Subcutaneous abdominal adipose tissue (tissue), 5 donors: ENCODE measurements around the gene CMSS1.

Experiments
- H3K27ac ChIP-seq: one replicate; pipeline ENCODE4 v1.7.0; 2013; ENCODE audit warnings: low read depth, mild to moderate bottlenecking, inconsistent platforms, low read length, moderate library complexity
- H3K27me3 ChIP-seq, 5 donors: one replicate each; pipeline ENCODE4 v1.7.0; 2013; ENCODE audit warnings: low read length in 5 of 5, inconsistent platforms in 1 of 5; ENCODE audit not compliant: control insufficient read depth in 5 of 5, insufficient read depth in 4 of 5
- H3K36me3 ChIP-seq, 5 donors: one replicate each; pipeline ENCODE4 v1.7.0; 2013; ENCODE audit warnings: low read length in 5 of 5; ENCODE audit not compliant: control insufficient read depth in 5 of 5, insufficient read depth in 5 of 5
- H3K4me1 ChIP-seq, 5 donors: one replicate each; pipeline ENCODE4 v1.7.0; 2013; ENCODE audit warnings: low read length in 5 of 5, mild to moderate bottlenecking in 3 of 5, moderate library complexity in 1 of 5; ENCODE audit not compliant: control insufficient read depth in 5 of 5, insufficient read depth in 5 of 5
- H3K4me3 ChIP-seq, 5 donors: one replicate each; pipeline ENCODE4 v1.7.0; 2013; ENCODE audit warnings: low read length in 5 of 5, low read depth in 1 of 5
- H3K9ac ChIP-seq, 5 donors: one replicate each; pipeline ENCODE4 v1.7.0; 2013; ENCODE audit warnings: low read length in 5 of 5, mild to moderate bottlenecking in 4 of 5, moderate library complexity in 3 of 5
- H3K9me3 ChIP-seq, 5 donors: one replicate each; pipeline ENCODE4 v1.7.0; 2013; ENCODE audit warnings: low read length in 5 of 5; ENCODE audit not compliant: control insufficient read depth in 5 of 5
- donor health status: healthy.
- donor health status: healthy.
- donor health status: healthy.
- donor health status: healthy.
- donor health status: healthy.

The CMSS1 gene

DNA sequence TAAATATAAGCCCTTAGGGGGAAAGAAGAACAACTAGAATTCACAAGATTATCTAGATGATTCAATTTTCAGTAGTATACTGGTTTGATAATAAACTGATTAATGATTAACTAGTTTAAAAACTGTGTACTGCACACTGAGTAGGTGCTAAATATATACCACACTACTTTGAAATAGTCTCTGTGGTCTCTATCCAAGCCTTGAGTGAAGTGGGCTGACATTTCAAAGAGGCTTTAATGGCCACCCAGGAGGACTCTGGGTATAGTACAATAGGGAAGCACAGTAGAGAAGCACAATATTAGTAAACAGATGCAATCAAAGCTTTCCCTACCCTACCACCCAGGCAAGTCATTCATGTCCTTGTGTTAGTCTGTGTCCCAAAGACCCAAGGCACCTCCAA is 249.9 kb downstream of the CMSS1 start:
- H3K9me3 ChIP-seq = no peaks in the 10 kb centered on the region
- H3K4me1 ChIP-seq = peaks cover 0 to 20% (median 16%) of the 10 kb centered on the region in 5 donors
- no peak overlapping the region for H3K4me3 ChIP-seq
- no peaks in the 10 kb centered on the region for H3K36me3 ChIP-seq
- H3K27ac ChIP-seq = no peak overlapping the region
- H3K27me3 ChIP-seq = no peaks in the 10 kb centered on the region
- no peak overlapping the region for H3K9ac ChIP-seq

DNA sequence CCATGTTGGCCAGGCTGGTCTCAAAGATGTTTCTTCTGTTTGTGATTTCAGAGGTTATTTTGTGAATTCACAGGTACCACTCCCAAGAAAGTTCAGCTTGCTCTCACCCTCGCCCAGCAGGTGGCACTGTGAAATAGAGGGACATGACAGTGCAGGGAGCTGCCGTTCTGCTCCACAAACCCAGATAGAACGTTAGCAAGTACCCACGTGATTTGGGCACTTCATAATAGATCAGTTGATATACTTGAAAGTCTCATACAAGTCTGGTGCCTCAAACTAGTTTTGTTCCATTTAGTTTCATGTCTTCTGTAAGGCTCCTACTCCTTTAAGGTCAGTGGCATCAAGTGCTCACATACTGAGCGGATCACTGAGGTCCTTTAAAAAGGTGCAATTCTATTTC is 251.2 kb downstream of the CMSS1 start:
- Histone ChIP-seq H3K27me3 (no peaks in the 10 kb centered on the region), H3K4me3 (peak overlapping the region in 1 of 5 donors; percentile 36), H3K9me3 (no peaks in the 10 kb centered on the region), H3K9ac (no peak overlapping the region), H3K36me3 (no peaks in the 10 kb centered on the region), H3K4me1 (peaks cover 0 to 32% (median 28%) of the 10 kb centered on the region in 5 donors), H3K27ac (peak overlapping the region; percentile 27)

DNA sequence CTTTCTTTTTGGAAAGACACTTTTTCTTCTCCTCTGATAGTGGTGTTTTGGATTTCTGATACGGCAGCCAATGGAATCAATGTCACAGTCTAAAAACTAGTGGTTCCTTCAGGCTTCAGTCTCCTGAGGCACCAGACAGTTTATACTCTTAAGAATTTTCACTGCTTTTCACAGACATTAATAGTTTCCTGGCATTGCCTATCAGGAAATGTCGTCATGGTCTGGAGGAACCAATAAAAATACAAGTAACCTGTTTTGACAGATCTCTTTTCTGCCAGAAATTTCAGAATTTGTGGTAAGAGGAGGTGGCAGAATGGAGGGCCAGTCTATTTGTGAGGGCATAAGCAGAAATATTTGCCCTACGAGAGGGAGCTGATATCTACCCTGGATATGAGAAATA is 251.8 kb downstream of the CMSS1 start:
- H3K9ac ChIP-seq = no peak overlapping the region
- H3K36me3 ChIP-seq = no peaks in the 10 kb centered on the region
- no peaks in the 10 kb centered on the region for H3K9me3 ChIP-seq
- peak overlapping the region; percentile 27 for H3K27ac ChIP-seq
- H3K27me3 ChIP-seq = no peaks in the 10 kb centered on the region
- peaks cover 0 to 36% (median 33%) of the 10 kb centered on the region in 5 donors for H3K4me1 ChIP-seq
- H3K4me3 ChIP-seq = peak overlapping the region in 1 of 5 donors; percentile 36

DNA sequence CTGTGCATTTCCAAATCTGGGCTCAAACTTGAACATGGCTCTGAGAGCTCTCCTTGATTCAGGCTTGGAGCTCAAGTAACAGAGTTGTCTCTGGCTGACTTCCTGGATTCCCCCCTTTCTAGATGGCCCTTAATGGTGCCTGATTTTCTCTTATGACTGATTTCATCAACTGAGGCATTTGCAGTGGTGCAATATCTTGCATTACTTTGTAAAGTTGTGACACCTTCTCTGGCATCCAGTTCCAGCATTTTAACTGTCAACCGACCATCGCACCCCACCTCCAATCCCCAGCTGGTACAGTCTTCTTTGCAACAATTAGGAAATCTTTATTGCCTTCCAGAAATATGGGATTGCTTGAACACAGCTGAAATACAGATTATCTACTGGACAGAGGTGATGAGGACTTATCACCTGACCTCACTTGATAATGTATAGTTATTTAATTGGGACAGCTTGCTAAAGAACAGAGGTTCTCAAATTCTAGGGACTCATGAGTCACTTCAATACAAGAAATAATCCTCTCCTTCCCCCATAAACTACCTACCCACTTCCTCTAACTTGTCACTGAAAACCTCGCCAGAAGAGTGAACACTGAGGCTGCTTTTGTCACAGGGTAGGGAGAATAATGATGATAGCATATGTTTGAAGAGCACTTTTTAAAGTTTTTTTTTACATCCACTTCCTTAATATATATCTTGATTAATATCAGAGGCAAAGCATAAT is 254.8 kb downstream of the CMSS1 start:
- H3K27me3 ChIP-seq = no peaks in the 10 kb centered on the region
- H3K4me1 ChIP-seq = peaks cover 0 to 58% (median 48%) of the 10 kb centered on the region in 5 donors
- no peak overlapping the region for H3K9ac ChIP-seq
- H3K4me3 ChIP-seq = peak overlapping the region in 1 of 5 donors; percentile 8
- H3K27ac ChIP-seq = peak overlapping the region; percentile 76
- no peaks in the 10 kb centered on the region for H3K36me3 ChIP-seq
- no peaks in the 10 kb centered on the region for H3K9me3 ChIP-seq

DNA sequence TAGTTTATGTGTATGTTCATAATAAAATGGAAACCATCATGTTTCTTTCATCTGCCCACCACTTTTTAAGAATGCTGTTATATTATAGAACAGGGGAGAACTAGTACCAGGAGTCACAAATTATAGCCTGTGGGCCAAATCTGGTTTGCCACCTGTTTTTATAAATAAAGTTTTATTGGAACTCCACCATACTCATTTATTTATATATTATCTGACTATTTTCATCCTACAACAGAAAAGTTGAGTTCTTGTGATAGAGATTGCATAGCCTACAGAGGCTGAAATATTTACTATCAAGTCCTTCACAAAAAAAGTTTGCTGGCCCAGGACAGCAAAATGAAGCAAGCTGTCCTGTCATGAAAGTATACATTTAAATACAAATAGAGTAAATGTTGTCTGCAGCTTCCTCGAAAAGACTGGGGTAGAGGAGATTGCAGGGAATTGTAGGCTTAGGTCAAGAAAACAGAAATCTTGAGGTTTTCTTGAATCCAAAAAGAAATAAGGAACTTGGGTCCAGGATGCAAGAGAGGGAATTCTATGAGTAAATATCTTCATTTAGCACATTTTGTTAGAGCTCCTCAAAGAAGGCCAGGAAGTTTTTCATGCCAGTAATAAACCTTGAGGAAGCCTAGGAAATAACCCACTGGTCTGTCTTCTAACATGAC is 255.5 kb downstream of the CMSS1 start:
- Histone ChIP-seq H3K27ac (peak overlapping the region; percentile 76), H3K27me3 (no peaks in the 10 kb centered on the region), H3K36me3 (no peaks in the 10 kb centered on the region), H3K9me3 (no peaks in the 10 kb centered on the region), H3K4me3 (peak overlapping the region; percentile 6 to 45 (median 21)), H3K9ac (peak overlapping the region in 1 of 5 donors; percentile 71), H3K4me1 (peaks cover 0 to 58% (median 48%) of the 10 kb centered on the region in 5 donors)

DNA sequence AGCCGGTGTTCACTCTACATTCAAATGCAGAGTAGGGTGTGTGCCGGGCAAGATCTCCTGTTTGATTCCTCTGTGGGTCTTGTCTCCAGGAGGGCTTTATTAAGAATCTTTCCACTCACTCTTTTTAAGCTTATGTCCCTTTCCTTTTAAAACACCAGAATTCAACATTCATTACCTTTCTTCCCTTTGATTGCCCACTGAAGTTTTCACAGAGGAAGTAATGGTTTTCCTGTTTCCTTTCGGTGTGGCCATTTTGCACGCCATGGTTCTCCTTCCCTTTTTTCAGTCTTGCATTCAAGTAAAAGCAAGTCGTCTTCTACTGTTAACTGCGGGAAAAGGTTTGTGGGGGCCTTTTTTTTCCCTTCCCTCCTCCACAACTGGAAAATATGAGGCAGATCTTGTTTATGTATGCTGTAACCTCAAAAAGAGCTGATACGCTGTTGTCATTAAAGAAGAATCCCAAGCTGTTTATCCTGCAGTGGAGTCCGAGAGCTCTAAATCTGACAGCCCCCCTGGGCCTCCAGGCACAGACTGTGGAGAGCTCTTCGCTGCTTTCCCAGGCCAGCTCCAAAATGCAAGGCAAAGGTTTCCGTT is 256.1 kb downstream of the CMSS1 start:
- peaks cover 0 to 58% (median 48%) of the 10 kb centered on the region in 5 donors for H3K4me1 ChIP-seq

DNA sequence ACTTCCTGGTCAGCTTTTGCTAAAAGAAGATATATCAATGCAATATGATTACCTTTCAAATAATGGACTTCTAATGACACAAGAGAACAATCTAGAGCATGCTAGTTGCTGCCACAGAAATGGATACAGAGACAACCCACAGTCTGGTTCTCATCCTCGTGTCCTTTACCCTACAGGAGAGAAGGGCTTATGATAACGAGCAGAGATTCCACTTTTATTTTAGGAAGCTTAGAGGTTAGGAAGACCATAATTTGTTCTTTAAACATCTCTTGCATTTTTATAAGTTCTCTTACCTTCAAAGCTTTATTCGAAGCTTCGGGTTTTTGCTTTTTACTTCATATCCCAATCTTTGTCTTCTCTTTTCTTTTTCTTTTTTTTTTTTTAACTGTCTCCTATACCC is 257.5 kb downstream of the CMSS1 start:
- Histone ChIP-seq H3K27ac (peak overlapping the region; percentile 69), H3K4me3 (no peak overlapping the region), H3K36me3 (no peaks in the 10 kb centered on the region), H3K27me3 (no peaks in the 10 kb centered on the region), H3K9ac (peak overlapping the region in 1 of 5 donors; percentile 19), H3K4me1 (peaks cover 0 to 53% (median 42%) of the 10 kb centered on the region in 5 donors), H3K9me3 (no peaks in the 10 kb centered on the region)

More for the DNA sequence above, 256.1 kb downstream of the CMSS1 start:
- H3K36me3 ChIP-seq = no peaks in the 10 kb centered on the region
- H3K9me3 ChIP-seq = no peaks in the 10 kb centered on the region
- peak overlapping the region in 4 of 5 donors; percentile 7 to 71 (median 44) for H3K9ac ChIP-seq
- H3K27me3 ChIP-seq = no peaks in the 10 kb centered on the region
- peak overlapping the region; percentile 76 for H3K27ac ChIP-seq
- H3K4me3 ChIP-seq = peak overlapping the region; percentile 6 to 45 (median 21)

DNA sequence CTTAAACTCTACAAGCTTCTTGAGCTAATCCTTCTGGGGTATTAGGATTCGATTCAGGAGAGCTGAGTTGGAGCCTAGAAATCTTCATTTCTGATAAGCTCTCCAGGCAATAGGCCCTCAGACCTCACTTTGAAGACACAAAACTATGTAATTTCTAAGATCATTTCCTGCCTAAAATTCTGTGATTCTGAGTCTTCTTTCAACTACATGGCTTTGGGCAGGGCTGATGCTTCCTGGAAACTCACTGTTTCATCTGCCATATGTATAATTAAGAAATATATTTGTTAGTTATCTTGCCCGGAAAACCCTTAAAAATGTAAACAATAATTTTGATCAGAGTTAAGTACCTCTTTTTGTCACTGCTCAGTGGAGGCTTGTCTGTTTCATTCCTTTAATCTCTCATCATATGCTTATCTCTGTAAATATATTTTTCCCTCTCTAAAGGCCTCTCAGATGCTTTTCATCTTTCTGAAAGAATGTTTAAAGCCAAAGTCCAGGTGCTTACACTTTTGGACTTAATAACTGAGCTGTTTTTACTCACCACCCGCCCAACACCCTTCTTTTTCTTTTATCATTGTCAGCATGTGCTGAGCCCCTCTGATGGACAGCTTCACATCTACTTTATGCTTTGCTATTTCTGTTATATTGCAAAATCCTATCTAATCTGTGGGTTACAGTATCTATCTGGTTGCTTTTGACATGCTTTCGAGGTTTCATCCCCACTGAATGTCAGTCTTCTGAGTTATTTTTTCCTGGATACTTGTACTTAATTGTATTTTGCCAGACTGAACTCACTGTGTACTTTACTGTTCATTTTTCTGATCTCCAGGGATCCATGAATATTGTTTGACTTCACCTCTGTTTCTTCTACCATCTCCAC is 258.4 kb downstream of the CMSS1 start:
- H3K27ac ChIP-seq = peak overlapping the region; percentile 69
- peak overlapping the region in 1 of 5 donors; percentile 34 for H3K9ac ChIP-seq
- H3K36me3 ChIP-seq = no peaks in the 10 kb centered on the region
- H3K27me3 ChIP-seq = no peaks in the 10 kb centered on the region
- no peak overlapping the region for H3K4me3 ChIP-seq
- H3K4me1 ChIP-seq = peaks cover 0 to 53% (median 42%) of the 10 kb centered on the region in 5 donors
- no peaks in the 10 kb centered on the region for H3K9me3 ChIP-seq

DNA sequence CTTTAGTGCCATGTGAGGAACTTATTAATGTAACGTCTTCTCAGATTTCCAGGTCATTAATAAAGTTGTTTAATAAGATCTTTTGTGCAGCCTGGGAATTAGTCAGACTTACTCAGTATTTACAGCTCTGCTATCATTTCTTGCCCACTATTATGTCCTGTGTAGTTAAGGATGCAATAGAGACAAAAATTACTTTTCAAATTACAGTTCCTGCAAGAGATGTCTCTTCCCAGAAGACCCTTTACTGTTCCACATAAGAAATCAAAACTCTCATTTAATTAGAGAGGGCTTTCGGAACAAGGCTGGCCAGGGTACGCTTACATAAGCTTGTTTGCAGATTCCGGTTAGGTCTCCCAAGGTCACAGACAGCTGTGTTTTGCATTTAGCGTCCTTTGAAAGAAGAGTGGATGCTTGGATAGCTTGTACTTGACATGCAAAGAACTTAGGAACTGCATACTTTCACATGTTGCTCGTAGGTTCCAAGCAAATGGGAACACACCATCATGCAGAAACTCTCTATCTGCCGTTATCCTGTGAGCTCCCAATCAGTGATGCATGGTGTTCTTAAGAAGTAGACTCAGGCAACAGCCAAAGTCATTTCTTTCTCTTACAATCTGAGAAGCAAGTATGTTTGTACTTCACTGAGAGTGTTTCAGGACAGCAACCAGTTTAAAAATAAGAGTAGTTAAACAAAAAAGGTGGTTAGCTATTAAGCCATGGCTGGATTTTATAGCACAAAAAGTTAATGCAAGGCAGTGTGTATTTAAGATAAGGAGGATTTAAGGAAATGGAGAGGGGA is 259.3 kb downstream of the CMSS1 start:
- peak overlapping the region; percentile 69 for H3K27ac ChIP-seq
- H3K4me1 ChIP-seq = peaks cover 0 to 49% (median 37%) of the 10 kb centered on the region in 5 donors
- H3K9ac ChIP-seq = no peak overlapping the region
- no peaks in the 10 kb centered on the region for H3K27me3 ChIP-seq
- no peaks in the 10 kb centered on the region for H3K36me3 ChIP-seq
- no peak overlapping the region for H3K4me3 ChIP-seq
- no peaks in the 10 kb centered on the region for H3K9me3 ChIP-seq
